Measurements from ENCODE around the gene HHATL.

Gene HHATL

DNA sequence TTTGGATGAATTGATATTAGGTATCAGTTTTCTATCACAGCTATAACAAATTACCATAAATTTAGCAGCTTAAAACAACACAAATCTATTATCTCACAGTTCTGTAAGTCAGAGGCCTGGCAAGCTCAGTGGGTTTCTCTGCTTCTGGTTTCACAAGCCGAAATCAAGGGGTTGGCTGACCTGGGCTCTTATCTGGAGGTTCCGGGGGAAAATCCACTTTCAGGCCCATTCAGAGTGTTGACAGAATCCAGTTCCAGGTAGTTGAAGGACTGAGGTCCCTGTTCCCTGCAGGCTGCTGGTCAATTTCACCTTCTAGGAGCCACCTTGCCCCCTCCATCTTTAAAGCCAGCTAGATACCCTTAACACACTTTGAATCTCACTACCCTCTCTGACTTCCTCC, 11.1 kb upstream of the HHATL start:
- no peak for DNase-seq (ENCODE audit: low read depth in 2 of 2)

- no peak for DNase-seq (ENCODE audit: low read depth in 2 of 2)
Observed at GRCh38 chr3:42712688-42713372, 10.2 kb upstream of the HHATL start.

DNA sequence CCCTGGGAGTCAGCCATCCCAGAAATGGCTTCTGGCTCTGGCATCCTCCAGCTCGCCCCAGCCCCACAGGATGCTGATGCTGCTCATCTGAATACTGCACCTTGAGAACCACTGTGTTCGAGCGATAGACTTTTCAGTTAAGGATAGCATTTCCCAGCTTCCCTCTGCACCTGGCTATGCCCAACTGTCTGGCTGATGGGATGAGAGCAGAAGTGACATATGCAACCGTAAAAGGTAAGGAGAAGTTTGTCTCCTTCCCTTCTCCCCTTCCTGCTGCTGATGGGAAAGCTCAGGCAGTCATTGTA, 9.7 kb upstream of the HHATL start:
- DNase-seq (ENCODE audit: low read depth in 2 of 2): no peak

GRCh38 chr3:42711491-42712343, 9.1 kb upstream of the HHATL start:
- no peak for DNase-seq (ENCODE audit: low read depth in 2 of 2)

- DNase-seq (ENCODE audit: low read depth in 2 of 2): no peak
Observed at GRCh38 chr3:42710323-42711021, 7.9 kb upstream of the HHATL start.

DNA sequence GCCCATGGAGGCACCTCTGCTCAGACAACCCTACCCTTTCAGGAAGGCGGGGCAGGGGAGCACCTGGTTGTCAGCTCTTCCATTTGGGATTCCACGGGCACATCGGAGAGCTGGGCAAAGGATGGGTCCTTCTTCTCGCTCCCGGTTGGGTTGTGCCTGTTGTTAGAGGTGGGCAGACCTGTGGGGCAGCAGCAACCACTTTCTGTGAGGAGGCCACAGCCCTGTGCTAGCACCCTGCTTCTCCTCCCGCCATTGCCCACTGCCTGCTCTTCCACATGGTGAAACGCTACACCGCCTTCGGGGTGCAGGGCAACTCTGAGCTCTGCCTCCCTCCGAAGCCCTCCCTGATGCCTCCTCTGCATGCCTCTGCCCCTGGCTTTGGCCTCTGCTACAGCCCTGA, 7.0 kb upstream of the HHATL start:
- no peak for DNase-seq (ENCODE audit: low read depth in 2 of 2)

DNA sequence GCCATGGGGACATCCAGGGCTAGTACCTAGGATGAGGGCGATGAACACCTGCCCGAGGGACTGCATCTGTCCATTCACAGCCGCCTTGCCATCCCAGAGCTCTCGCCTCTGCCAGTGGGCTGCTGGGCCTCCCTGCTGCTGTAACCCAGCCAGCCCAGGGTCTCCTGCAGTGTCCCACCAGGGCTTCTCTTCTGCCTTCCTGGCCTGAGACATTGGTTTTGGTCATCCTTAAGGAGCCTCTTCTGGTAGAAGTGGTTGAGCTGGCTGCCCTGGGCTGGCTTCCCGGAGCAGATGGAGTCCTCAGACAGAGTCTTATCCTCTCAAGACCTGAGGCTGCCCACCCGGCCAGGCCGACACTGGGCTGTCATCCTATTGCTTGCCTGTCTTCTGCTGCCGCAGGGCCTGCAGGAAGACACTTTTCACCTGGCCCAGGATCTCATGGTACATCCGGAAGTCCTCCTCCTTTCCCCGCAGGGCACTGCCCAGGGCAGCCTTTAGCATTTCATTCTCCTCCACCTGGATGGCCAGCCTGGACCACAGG, 6.1 kb upstream of the HHATL start:
- no peak for DNase-seq (ENCODE audit: low read depth in 2 of 2)

DNA sequence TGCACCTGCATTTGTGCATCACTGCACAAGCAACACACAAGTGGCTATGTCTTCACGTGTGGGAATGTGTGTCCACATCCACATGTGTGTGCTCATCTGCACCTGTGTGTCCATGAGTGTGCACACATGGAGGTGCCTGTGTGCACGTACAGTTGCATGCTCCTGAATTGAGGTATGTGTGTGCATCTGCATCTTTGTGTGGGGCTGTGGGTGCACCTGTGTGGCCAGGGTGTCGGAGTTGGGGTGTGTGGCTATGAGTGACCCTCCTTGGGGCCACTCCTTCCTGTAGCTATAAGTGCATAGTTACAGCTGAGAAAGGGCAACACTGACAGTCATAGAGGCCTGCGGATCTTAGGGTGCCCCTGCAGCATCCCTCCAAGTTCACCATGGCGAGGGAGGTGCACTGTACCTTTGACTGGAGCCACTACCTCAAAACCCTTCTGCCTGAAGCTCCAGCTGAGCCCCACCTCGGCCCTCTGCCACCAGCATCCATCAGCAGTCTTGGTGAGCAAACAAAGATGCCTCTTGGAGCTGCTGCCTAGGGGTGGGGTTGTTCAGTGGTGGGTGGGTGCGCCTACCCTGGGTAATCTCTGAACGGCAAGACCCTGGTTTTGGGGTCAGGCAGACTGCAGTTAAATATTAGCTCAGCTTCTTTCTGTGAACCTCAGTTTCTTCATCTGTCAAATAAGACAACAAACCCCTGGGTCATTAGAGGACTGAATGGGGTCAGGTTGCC, 5.2 kb upstream of the HHATL start:
- no peak for DNase-seq (ENCODE audit: low read depth in 2 of 2)

GRCh38 chr3:42706721-42707619, 4.4 kb upstream of the HHATL start:
- DNase-seq (ENCODE audit: low read depth in 2 of 2): no peak

GRCh38 chr3:42705962-42706585, 3.5 kb upstream of the HHATL start:
- DNase-seq (ENCODE audit: low read depth in 2 of 2): no peak

DNA sequence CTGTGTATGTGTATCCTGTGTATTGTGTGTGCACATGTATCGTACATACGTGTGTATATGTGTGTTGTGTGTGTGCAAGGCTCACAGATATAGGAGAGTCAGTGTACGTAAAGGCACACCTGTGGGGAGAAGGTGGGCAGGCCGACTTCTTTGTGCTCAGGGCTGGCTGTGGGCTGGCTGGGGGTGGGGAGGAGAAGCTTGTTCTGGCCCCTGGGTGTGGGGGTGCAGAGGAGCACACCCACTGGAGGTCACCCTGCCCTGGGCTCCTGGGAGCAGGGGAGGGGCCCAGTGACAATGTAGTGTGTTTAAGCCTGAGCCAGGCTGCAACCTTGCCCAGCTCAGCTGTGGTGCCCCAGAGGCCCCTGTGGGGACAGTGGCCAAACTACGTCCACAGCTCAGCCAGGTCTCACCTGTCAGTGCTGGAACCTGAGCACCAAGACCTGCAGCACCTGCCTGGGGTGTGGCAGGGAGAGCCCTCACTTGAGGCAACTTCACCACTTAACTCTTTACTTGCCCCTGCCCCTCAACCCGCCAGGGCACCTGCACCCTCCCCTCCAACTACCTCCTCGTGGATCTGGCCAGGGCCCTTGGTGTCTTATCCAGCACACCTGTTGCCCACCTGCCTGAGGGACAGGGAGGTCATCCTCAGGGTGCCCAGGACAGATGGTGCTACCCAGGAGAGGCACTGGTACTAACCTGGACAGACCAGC, 2.6 kb upstream of the HHATL start:
- DNase-seq (ENCODE audit: low read depth in 2 of 2): no peak

DNA sequence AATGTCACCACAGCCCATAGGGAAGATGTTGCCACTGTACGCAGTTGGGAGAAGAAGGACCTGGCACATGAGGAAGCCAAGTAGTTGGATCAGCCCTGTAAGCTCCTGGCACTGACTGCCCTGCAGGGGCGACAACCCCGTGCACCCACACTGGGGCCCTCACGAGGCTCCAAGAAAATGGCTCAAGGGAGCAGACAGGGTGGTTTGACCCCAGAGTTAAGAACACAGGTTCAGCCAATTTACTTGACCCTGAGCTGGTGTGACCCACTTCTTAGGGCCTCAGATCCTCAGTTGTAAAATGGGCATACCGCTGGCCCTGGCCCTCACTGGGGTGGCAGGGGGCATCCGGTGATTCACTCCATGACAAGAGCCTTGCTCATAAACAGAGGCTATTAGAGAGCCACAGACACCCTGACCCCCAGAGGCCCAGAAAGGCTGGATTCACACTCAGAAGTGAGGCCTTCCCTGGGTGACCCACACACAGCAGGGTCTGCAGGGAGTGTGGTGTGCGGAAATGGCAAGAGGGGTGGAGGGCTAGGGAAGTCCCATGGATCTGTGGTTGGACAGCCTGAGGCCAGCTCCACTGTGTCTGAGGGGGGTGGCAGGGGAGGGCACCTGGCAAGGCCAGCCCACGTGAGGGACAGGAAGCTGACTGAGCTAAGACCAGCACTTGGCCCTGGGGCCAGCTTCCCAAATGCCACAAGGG, 1.7 kb upstream of the HHATL start:
- no peak for DNase-seq (ENCODE audit: low read depth in 2 of 2)

GRCh38 chr3:42703695-42704025, 1.1 kb upstream of the HHATL start:
- DNase-seq (ENCODE audit: low read depth in 2 of 2): no peak

- no peak for DNase-seq (ENCODE audit: low read depth in 2 of 2)
Observed at GRCh38 chr3:42702982-42703694, 540 bp upstream of the HHATL start.

GRCh38 chr3:42701371-42702065, 1.1 kb downstream of the HHATL start:
- peak; percentile 18 to 37 for DNase-seq (ENCODE audit: low read depth in 2 of 2)

DNA sequence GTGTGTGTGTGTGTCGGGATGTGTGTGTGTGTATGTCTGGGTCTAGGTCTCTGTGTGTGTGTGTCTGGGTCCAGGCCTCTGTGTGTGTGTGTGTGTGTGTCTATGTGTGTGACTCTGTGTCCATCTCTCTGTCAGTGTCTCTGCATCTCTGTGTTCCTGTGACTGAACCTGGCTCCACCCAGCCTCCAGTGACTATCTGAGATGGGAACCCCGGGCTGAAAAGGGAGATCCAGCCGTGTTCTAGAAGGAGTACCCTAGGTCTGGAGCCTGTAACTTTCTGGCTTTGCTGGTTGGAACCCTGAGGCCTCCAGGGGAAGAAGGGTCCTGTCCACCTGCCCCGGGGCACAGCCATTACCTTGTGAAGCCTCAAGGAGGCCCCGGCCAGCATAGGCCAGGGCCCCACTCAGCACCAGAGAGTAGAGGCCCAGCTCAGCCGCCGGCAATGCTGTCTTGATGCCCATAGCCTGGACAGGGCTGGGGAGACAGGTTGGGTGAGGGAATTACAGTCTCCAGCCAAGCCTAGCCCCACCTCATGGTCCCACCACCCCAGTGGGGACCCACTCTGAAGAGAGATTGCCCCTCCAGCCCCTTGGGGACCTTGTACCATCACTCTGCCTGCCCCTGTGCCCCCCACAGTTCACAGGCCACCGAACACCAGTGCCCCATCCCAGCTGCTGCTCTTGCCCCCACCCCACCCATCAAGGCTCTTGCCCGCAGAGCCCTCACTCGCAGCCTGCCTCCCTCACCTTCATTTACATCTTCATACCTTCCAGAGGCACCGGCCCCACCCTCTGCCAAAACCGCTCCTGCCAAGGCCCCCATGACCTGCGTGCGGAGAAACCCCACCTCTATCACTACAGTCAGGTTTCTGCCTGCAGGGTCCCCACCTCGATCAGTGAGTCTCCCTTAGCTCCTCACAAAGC, 2.0 kb downstream of the HHATL start:
- no peak for DNase-seq (ENCODE audit: low read depth in 2 of 2)

DNA sequence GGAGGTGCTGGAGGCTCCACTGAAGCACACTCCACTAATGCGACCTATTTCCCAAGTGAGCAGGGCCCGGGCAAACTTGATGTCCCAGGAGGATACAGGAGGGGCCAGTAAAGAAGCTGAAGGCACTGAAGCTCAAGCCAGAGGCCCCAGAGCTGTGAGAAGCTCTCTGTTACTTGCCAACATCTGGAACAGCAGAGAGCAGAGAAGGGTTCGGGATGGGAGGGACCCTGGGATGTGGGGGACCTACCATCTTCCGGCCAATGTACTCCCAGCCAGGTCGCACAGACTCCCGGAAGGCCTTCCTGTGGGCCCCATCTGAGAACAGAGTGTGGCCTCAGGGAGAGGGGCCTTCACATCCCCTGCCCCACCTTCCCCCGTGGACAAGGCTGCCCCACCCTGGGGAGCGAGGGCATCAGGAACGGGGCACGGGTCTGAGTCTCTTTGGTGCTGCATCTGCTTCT, 3.1 kb downstream of the HHATL start:
- DNase-seq (ENCODE audit: low read depth in 2 of 2): no peak

Measured in activated CD4-positive, alpha-beta T cell treated with anti-CD3 and anti-CD28 coated beads for 24 hours (primary cell).